ENCODE measurements around the gene ZNF417.

The ZNF417 gene

DNA sequence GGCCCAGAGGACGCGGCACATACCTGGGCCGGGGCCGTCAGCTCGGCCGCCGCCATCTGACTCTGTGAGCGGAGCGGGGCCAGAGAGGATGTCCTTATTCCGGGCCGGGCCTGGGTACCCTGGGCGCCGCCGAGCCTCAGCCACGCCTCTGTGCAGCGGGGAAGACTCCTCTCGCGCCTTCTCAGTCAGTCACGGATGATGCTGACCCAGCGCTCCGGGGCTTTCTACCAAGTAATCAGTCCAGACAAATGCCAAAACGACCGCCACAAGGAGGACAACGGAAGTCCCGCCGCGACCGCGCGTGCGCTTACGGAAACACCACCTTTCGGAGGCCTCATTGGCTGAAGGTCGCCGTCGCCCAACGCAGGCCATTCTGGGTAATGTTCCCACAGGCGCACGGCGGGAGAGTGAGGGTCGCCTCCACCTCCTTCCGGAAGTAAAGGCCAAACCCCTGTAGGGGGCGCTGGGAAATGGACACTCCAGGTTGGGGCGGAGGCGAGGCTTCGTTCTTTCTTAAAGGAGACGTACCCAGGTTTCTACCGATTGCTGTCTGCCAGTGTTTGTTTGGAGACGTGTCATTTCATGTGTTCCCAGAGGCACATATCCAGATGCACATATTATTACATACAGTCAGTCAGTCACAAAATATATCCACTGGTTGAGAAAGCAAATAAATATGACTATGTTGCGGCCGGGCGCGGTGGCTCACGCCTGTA lies 31.2 kb upstream of the ZNF417 start, which contains the start of gene ZNF256:
Gene ZNF256, minus strand, starts transcription at position 288 of the 716 bp plus-strand sequence. Its CDS starts 232 bp downstream, at position 56.
- peak; percentile 87 for DNase-seq (ENCODE audit: low read depth)
- peak within 1 kb of the TSS; percentile 82 for H3K4me3 ChIP-seq (ENCODE audit: low read length)
- TF ChIP-seq, protein P1, sequence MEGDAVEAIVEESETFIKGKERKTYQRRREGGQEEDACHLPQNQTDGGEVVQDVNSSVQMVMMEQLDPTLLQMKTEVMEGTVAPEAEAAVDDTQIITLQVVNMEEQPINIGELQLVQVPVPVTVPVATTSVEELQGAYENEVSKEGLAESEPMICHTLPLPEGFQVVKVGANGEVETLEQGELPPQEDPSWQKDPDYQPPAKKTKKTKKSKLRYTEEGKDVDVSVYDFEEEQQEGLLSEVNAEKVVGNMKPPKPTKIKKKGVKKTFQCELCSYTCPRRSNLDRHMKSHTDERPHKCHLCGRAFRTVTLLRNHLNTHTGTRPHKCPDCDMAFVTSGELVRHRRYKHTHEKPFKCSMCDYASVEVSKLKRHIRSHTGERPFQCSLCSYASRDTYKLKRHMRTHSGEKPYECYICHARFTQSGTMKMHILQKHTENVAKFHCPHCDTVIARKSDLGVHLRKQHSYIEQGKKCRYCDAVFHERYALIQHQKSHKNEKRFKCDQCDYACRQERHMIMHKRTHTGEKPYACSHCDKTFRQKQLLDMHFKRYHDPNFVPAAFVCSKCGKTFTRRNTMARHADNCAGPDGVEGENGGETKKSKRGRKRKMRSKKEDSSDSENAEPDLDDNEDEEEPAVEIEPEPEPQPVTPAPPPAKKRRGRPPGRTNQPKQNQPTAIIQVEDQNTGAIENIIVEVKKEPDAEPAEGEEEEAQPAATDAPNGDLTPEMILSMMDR (conservative IDR thresholded peaks at IDR 0.05; ENCODE audit: low read depth, low read length), result peak; percentile 65

- TF ChIP-seq, protein P1 (conservative IDR thresholded peaks at IDR 0.05; ENCODE audit: low read depth, low read length), result no peak
- peak overlapping the region; percentile 82 for H3K4me3 ChIP-seq (ENCODE audit: low read length)
- DNase-seq (ENCODE audit: low read depth), result no peak
Observed at GRCh38 chr19:57947088-57947418, 30.7 kb upstream of the ZNF417 start.

DNA sequence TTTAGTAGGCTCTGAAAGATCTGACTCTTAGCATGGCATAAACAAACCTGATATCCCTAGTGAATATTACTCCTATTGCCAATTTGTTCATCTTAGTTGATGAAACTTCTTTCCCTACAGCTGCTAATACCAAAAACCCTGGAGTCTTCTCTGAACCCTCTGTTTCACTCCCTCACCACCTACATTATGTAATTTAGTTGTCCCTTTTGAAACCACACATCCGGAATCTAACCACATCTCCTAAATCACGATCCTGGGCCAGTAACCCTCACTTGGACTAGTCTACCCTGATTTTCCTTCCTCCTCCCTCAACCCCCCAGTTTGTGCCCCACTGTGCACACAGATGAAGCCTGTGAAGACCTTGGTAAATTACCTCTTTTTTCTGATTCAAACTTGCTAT lies 29.9 kb upstream of the ZNF417 start:
- peak overlapping the region; percentile 82 for H3K4me3 ChIP-seq (ENCODE audit: low read length)
- TF ChIP-seq, protein P1 (conservative IDR thresholded peaks at IDR 0.05; ENCODE audit: low read depth, low read length), result no peak
- no peak for DNase-seq (ENCODE audit: low read depth)

DNA sequence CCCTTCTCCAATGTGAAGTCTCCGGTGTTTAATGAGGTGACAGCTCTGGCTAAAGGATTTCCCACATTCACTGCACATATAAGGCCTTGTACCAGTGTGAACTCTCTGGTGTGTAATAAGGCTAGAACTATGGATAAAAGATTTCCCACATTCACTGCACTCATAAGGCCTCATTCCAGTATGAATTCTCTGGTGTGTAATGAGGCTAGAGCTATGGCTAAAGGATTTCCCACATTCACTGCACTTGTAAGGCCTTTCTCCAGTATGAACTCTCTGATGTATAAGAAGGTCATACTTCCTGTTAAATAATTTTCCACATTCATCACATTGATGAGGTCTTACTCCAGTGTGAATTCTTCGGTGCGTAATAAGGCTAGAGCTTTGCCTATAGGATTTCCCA lies 25.2 kb upstream of the ZNF417 start:
- H3K4me3 ChIP-seq (ENCODE audit: low read length), result no peak overlapping the region
- DNase-seq (ENCODE audit: low read depth), result no peak
- TF ChIP-seq, protein P1 (conservative IDR thresholded peaks at IDR 0.05; ENCODE audit: low read depth, low read length), result no peak

- TF ChIP-seq, protein P1 (conservative IDR thresholded peaks at IDR 0.05; ENCODE audit: low read depth, low read length), result no peak
- H3K4me3 ChIP-seq (ENCODE audit: low read length), result no peak overlapping the region
- no peak for DNase-seq (ENCODE audit: low read depth)
Observed at GRCh38 chr19:57935731-57936130, 19.3 kb upstream of the ZNF417 start.

GRCh38 chr19:57934820-57935665 lies 18.7 kb upstream of the ZNF417 start, which contains the start of gene ZNF418:
Gene ZNF418 (minus strand): TSS chr19:57935402. CDS start chr19:57933822, 1,580 bp downstream.
- H3K4me3 ChIP-seq (ENCODE audit: low read length), result peak within 1 kb of the TSS; percentile 82
- peak; percentile 54 for DNase-seq (ENCODE audit: low read depth)
- TF ChIP-seq, protein P1 (conservative IDR thresholded peaks at IDR 0.05; ENCODE audit: low read depth, low read length), result no peak
